K562 (cell line): ENCODE results near the gene LRRK1.

Experiments used
- CHD4 ChIP-seq: fragments of 200-600 bp; sonication (generic); IDR thresholded peaks from 3 replicates; pipeline ENCODE4 v1.6.1; 2012; ENCODE audit warnings: low read depth, mild to moderate bottlenecking, mixed read lengths, low read length, inconsistent platforms; ENCODE audit not compliant: insufficient read depth, insufficient replicate concordance, poor library complexity, severe bottlenecking
- EZH2 ChIP-seq: IDR thresholded peaks from 2 replicates; pipeline ENCODE4 v1.6.1; 2012; ENCODE audit warnings: low read depth, mild to moderate bottlenecking, inconsistent platforms, low read length, borderline replicate concordance
- RCOR1 ChIP-seq, 2 experiments: IDR thresholded peaks; 2 replicates each; pipeline ENCODE4 v1.6.1; 2012; ENCODE audit warnings: low read depth in 2 of 2, low read length in 2 of 2, borderline replicate concordance in 1 of 2, improper control_type of control experiment in 1 of 2
- YY1 ChIP-seq, 3 experiments: IDR thresholded peaks; 2 replicates each; pipeline ENCODE4 v1.6.1; 2011; ENCODE audit warnings: low read length in 2 of 3, mild to moderate bottlenecking in 2 of 3, moderate library complexity in 2 of 3, borderline replicate concordance in 1 of 3, control low read depth in 1 of 3, low read depth in 1 of 3; ENCODE audit not compliant: insufficient read depth in 3 of 3, insufficient replicate concordance in 2 of 3, control insufficient read depth in 1 of 3, insufficient read length in 1 of 3; ENCODE audit errors: extremely low read depth in 1 of 3

DNA sequence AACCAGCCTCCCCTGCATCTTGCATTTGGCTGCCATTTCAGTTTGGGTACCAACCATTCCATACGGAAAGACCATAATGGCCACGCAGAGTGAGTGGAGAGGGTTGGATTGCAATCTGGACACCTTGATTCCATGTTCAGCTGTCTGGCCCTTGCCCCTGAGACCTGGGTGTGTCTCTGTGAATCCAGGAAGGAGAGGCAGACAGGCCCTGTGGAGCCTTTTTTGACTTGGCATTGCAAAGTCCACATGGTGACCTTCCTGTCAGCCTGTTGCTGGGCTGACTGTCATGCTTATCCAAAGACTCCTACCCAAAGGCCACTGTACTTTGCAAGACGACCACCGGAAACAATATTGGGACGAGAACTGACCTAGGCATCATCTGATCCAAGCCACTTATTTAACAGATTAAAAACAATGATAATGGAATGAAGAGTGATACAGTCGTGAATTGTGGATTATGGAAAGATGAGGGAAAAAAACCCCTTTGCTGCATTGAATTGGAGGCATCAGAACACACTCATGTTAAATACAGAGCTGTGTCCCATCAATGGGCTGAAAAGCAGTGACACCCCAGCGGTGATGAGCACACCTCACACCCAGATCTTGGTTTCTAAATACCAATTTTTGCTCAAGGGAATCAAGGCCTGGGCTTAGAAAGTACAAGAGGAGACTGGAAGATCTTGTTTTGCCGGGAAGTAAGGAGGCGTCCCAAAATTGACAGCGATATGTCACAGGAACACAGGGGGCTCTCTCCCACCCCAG is 86.0 kb downstream of the LRRK1 start:
- no peak for TF ChIP-seq RCOR1 (IDR thresholded peaks at IDR 0.05; ENCODE audit: borderline replicate concordance in 1 of 2, low read depth in 2 of 2, low read length in 2 of 2)
- no peak for TF ChIP-seq YY1 (IDR thresholded peaks at IDR 0.05; ENCODE audit: borderline replicate concordance in 1 of 3, control insufficient read depth in 1 of 3, extremely low read depth in 1 of 3, insufficient read depth in 3 of 3, insufficient read length in 1 of 3, insufficient replicate concordance in 2 of 3, low read depth in 1 of 3, low read length in 2 of 3)
- TF ChIP-seq EZH2: no peak
- TF ChIP-seq CHD4: no peak
